NCI-H2227 (cell line): ENCODE data around the gene ADM2.

ENCODE experiments used
- DNase-seq: peaks from one replicate; lab custom pipeline; 2025; ENCODE audit not compliant: unreplicated experiment; lab: John Stamatoyannopoulos, UW

Gene ADM2

DNA sequence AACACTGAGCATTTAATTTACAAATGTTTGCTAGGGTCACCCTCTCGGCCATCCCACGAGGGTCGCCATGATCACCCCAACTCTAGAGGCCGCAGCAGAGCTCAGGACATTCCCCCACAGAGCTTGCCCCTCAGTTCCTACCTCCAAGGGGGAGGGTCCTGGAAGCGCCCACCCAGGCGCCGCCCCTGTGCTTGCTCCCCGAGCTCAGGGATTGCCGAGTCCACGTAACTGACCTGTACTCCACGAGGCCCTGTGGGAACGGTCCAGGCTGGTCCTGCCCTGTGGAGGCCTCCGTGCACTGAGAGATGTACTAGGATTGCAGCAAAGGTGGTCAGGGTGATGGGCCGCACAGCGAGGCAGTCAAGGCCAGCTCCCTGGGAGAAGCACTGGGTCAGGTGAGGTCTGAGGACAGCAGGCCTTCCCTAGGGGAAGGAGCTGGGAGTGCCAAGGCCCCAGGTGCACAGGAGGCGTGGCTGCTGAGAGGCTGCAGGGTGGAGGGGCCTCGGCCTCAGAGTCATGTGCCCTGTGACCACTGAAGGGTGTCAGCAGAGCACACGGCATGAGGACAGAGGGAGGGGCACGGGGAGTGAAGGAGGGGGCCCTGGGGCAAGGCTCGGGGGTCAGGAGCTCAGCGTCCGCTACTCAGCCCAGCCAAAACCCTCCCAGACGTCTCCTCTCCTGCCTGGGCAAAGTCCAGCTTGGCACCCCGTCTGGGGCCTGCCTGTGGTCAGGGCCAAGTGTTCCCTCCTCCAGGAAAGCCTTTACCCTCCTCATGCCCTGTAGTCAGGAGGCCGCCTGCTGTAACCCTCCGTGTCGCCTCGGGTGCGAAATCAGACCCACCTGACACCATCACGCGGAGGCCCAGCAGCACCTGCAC lies 2.9 kb downstream of the ADM2 start:
- DNase-seq, result no peak

GRCh38 chr22:50485221-50486131 lies 4.1 kb downstream of the ADM2 start:
- DNase-seq, result no peak

DNA sequence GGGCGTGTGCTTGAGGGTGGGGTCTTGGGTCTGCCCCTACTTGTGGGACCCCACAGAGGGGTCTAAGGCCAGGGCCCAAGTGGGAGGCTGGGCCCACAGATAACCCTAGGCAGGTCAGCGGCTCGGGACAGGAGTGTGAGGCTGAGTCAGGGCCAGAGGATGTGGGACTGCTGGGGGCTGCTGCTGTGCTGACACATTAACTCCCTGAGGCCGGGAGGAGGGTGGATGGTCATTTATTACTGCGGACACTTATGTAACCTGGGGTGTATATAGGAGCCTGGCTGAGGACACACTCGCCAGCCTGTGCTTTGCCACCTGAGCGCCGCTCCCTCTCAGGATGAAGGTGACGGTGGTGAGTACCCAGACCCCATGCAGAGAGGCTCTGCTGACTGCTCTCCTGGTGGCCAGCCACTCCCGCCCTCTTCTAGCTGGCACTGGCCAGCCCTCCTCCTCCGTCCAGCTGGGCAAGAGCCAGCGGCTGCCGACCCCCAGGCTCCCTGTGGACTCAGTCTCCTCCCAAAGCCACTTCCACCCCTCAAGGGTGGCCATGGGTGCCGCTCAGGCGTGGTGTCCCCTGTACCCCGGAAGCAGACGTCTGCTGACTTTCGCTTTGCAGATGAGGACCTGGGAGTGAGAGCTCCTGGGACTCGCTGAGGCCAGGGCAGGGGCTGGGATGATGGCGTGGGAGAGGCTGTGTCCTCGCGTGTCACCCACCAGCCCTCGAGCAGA lies 5.4 kb downstream of the ADM2 start, which contains the start of gene MIOX:
Gene MIOX, plus strand, starts transcription at position 299 of the 729 bp plus-strand sequence. Its CDS starts 39 bp downstream, at position 338.
- DNase-seq, result no peak

DNA sequence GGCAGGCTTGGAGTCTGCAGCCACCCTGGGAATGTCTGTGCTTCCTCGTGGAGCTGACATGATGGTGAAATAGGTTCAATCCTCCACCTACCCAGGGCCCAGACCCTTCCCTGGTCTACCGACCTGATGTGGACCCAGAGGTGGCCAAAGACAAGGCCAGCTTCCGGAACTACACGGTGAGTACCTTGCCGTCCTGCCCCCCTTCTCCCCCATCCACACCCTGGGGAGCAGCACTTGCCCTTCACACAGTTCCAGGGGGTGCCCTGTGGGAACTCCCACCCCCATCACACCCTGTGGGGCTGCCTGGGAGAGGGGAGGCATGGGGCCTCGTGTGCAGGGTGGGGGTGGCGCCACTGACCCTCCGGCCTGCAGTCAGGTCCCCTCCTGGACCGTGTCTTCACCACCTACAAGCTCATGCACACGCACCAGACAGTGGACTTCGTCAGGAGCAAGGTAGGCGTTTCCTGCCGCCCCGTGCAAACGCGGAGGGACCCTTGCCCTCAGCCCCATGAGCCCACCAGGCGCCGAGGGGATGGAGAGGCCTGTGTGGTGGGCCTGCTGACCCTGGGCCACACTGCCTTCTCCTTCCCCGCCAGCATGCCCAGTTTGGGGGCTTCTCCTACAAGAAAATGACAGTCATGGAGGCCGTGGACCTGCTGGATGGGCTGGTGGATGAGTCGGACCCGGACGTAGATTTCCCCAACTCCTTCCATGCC lies 6.1 kb downstream of the ADM2 start:
- no peak for DNase-seq

- DNase-seq, result no peak
Observed at GRCh38 chr22:50488006-50488677, 6.8 kb downstream of the ADM2 start.

DNA sequence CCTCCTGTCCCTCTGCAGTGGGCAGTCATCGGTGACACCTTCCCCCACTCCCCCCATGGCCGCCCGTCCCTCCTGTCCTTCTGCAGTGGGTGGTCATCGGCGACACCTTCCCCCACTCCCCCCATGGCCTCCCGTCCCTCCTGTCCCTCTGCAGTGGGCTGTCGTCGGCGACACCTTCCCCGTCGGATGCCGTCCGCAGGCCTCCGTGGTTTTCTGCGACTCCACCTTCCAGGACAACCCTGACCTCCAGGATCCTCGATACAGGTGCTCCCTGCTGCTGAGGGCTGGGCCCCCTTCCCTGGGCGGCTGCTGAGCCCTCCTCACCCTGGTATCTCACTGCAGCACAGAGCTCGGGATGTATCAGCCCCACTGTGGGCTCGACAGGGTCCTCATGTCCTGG lies 7.5 kb downstream of the ADM2 start:
- DNase-seq, result no peak

DNA sequence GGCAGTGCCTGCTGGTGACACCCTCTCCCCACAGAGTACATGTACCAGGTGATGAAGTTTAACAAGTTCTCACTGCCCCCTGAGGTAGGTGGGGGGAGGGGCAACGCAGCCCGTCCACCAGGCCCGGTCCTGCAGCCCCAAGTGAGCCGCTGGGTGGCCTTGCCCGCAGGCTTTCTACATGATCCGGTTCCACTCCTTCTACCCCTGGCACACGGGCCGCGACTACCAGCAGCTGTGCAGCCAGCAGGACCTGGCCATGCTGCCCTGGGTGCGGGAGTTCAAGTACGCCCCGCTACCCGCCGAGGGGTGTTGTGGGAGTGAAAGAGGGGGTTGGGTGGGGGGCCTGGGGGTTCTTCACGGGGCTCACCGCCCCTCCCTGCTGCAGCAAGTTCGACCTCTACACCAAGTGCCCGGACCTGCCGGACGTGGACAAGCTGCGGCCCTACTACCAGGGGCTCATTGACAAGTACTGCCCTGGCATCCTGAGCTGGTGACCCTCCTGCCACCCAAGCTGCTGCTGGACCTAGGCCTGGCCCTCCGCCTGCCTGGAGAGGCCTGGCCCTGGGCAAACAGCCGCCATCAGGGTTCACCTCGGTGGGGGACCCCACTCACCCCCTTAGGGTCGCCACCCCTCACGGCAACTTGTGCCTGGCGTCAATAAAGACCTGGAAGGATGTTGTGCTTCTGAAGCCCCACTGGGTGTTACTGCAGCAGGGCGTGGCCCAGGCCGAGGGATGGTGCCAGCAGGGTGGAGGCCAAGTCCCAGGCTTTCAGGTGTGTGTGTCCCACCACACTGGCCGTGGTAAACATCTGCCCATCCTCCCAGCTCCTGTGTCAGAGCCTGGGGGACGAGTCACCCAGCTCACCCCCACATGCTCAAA lies 8.3 kb downstream of the ADM2 start:
- no peak for DNase-seq

- DNase-seq, result no peak
Observed at GRCh38 chr22:50490531-50491308, 9.4 kb downstream of the ADM2 start.

- DNase-seq, result no peak
Observed at GRCh38 chr22:50497093-50497492, 15.8 kb downstream of the ADM2 start.

DNA sequence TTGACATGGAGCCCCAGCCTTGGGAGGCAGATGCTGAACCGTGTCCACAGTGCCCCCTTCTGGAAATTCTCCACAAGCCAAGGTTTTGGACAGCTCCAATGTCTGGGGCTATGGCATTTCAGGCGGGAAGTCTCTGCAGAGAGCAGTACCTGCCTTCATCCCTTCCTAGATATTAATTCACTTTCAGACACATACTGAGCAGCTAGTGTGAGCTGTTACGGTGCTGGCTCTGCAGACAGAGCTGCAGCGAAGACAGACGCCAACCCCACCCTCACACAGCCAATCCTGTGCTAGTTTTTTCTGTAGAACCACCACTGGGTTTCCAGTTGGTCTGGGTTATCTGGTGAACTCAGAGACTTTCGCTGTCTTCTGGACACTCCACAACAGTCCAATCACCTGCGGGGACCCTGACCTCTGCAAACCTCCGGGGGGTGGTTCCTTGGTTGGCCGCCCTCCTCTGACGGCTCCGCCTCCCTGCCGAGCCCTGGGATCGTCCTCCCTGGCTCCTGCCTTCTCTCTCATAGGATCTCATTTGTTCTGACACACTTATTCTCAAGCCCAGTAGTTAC lies 17.1 kb downstream of the ADM2 start:
- DNase-seq, result peak; percentile 79

DNA sequence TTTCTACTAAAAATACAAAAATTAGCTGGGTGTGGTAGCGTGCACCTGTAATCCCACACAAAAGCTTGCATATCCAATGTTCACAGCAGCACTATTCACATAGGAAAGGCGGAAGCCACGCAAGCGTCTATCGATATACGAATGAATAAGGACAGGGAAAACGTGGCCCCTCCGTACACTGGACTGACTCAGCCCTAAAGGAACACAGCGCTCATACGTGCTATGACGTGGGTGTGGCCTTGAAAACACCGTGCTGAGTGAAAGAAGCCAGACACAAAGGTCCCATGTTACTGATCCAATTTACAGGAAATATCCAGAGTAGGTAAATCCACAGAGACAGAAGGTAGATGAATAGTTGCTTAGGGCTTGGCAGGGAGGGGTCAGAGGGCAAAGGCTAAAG lies 19.1 kb downstream of the ADM2 start:
- no peak for DNase-seq

- DNase-seq, result no peak
Observed at GRCh38 chr22:50502096-50502495, 20.8 kb downstream of the ADM2 start.

- no peak for DNase-seq
Observed at GRCh38 chr22:50502628-50503474, 21.5 kb downstream of the ADM2 start.

GRCh38 chr22:50503475-50504145 lies 22.3 kb downstream of the ADM2 start:
- DNase-seq, result no peak

GRCh38 chr22:50504369-50505211 lies 23.2 kb downstream of the ADM2 start:
- DNase-seq, result no peak
